Measurements from ENCODE around the gene QPCTL.
A peak's percentile ranks its signal among the peaks of the same experiment; 100 is the strongest.
"Not testable (repeated sequence)": the region's sequence is repeated elsewhere in the genome, so short reads cannot be mapped to it uniquely, and the experiment has no call there.

QPCTL gene

DNA sequence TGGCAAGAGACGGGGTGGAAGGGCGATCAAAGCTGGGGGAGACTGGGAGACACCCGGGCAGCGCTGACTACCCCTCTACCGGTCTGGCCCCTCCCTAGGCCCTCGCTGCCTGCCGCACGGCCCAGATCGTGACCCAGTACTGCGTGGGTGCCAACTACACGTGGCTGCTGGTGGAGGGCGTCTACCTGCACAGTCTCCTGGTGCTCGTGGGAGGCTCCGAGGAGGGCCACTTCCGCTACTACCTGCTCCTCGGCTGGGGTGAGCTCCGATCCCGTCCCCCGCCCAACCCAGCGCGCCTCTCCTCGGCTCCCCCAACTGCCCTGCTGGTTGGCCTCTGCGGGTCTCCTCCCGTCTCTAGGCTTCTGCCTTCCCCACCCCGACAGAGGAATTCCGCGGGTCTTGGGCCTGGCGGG is 15.6 kb upstream of the QPCTL start:
- peak; percentile 48 to 68 for DNase-seq (ENCODE audit: low read depth in 2 of 2)

DNA sequence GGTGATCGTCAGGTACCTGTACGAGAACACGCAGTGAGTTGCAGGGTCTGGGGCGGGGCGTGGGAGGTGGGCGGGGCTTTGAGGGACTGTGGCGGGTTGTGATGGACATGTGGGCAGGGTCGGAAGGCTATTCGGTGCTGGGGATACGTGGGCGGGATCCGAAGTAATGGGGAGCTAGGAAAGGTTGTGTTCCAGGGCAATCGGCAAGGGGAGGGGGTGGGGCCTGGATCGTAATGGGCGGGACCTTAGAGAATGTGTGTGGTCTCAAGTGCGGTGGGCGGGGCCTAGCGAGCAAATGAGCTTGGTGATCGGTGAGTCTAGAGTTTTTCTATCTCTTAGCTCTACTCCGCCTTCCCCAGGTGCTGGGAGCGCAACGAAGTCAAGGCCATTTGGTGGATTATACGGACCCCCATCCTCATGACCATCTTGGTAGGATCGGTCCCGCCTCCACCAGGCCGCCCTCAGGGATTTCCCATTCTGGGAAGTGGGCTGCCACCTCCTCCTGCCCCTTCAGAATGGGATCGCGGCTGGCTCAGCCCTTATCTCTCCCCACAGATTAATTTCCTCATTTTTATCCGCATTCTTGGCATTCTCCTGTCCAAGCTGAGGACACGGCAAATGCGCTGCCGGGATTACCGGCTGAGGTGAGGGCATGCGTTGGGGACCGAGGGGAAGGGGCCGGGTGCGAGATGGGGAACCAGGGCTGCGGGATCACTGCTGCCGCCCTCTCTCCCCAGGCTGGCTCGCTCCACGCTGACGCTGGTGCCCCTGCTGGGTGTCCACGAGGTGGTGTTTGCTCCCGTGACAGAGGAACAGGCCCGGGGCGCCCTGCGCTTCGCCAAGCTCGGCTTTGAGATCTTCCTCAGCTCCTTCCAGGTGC is 14.9 kb upstream of the QPCTL start:
- peak; percentile 76 to 82 for DNase-seq (ENCODE audit: low read depth in 2 of 2)

DNA sequence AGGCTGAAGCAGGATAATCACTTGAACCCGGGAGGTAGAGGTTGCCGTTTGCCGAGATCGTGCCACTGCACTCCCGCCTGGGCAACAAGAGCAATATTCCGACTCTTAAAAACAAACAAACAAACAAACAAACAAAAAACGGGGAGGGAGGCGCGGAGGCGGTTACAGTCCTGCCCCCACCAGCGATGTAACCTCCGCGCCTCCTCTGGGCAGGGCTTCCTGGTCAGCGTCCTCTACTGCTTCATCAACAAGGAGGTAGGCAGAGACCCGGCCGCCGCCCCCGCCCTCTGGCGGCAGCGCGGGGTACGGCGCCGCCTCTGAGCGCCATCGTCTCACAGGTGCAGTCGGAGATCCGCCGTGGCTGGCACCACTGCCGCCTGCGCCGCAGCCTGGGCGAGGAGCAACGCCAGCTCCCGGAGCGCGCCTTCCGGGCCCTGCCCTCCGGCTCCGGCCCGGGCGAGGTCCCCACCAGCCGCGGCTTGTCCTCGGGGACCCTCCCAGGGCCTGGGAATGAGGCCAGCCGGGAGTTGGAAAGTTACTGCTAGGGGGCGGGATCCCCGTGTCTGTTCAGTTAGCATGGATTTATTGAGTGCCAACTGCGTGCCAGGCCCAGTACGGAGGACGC is 11.0 kb upstream of the QPCTL start:
- peak; percentile 77 to 81 for DNase-seq (ENCODE audit: low read depth in 2 of 2)

DNA sequence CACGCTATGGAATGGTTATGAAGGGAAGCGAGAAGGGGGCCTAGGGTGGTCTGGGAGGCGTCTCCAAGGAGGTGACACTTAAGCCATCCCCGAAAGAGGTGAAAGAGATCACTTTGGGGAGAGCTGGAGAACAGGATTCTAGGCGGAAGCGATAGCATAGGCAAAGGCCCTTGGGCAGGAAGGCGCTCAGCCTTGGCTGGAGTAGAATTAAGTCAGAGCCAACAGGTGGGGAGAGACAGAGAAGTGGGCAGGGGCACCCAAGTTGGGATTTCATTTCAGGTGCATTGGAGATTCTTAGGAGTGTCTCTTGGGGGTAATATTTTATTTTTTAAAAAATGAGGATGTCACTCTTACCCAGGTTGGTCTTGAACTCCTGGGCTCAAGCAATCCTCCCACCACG is 10.3 kb upstream of the QPCTL start:
- no peak for DNase-seq (ENCODE audit: low read depth in 2 of 2)

DNA sequence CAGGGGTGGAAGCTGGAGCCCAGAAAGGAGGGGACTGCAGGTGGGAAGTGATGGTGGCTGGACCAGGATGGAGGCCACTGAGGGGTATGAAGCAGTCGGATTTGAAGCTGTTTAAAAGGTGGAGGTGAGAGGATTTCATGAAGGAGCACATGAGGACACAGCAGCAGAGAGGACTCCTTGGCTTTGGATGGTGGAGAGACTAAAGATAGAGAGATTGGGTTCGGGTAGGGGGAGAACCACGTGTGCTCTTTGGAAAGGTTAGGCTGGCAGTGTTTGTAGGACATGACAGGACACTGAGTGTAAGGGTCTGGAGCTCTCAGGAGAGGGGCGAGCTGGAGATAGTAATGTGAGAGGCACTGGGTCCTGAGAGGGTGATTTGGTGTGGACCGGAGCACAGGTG is 9.6 kb upstream of the QPCTL start:
- no peak for DNase-seq (ENCODE audit: low read depth in 2 of 2)

DNA sequence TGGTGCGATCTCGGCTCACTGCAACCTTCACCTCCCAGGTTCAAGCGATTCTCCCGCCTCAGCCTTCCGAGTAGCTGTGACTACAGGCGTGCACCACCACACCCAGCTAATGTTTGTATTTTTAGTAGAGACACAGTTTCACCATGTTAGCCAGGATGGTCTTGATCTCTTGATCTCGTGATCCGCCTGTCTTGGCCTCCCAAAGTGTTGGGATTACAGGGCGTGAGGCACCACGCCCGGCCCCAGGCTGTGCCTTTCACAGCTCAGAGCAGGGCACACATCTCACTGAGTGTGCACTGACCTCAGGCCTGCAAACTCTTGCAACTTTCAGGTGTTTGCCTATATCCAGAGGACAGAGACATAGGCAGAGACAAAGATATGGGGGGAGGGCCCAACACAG is 7.4 kb upstream of the QPCTL start:
- not testable (repeated sequence) for DNase-seq (ENCODE audit: low read depth in 2 of 2)

DNA sequence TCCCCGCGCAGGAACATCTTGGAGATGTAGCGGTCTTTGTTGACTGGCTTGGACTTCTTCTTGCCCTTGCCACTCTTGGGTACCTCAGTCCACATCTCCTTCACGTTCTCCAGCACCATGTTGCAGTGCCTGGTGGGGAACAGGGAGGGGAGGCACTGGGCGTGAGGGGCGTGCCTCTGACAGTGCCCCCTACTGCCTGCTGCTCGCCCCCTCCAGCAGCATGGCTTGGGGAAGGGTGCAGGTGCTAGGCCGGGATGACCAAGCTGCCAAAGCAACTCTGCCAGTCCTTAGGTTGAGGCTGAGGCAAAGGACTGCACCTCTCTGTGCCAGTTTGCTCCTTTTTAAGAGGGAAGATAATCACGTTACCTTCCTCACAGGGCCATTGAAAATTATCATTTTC is 4.9 kb upstream of the QPCTL start:
- no peak for DNase-seq (ENCODE audit: low read depth in 2 of 2)

DNA sequence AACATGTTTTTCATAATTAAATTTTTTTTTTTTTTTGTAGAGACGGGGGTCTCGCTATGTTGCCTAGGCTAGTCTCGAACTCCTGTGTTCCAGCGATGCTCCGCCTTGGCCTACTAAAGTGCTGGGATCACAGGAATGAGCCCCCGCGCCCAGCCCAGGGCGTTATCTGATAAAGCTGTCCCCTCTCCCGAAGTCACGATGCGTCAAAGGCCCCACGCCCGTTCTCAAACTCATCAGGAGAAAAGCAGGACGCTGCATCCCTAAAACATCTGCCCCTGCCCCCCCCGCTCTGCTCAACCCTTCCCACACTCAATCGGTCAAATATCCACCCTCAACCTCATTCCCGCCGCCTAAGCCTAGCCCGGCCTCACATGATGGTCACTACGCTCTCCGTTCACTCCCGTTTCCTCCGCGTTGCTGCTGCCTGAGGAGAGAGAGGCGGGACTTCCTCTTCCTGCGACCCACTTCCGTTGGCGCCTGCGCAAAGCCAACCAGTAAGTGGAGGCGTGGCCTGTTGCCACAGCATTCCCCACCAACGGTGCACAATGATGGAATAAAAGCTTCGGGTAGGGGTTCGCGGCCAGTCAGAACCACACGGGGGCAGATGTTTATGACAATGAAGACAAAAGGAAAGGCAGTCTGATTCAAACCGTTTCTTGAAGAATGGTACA is 815 bp upstream of the QPCTL start, which contains the start of gene SNRPD2:
Gene SNRPD2, minus strand, starts transcription at position 438 of the 671 bp plus-strand sequence. Its CDS starts 65 bp downstream, at position 373.
- peak; percentile 87 for DNase-seq (ENCODE audit: low read depth in 2 of 2)

DNA sequence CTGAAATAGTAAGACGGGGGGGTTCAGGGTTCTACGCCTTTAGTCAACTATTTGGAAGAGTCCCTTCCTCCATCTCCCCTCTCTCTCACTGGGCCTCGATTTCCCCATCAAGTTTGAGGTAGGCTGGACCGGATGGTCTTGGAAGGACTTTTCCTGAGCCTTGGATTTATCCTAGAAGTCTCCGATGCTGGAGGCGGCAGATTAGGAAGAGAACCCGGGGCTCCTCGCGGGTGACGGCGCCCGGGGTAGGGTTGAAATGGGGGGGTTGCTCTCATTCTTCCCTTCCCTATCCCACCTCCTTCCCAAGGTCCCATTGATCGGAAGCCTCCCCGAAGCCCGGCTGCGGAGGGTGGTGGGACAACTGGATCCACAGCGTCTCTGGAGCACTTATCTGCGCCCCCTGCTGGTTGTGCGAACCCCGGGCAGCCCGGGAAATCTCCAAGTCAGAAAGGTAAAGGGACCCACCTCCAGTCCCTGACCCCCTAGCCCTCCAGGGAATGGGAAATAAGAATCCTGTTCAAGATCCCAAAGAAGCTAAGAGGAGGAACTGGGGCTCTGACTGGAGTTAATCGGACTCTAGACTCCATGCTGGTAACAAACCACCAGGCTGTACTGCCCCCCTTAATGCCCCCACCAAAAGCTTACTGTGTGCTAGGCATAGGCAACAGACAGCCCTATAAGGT is 781 bp downstream of the QPCTL start:
- DNase-seq (ENCODE audit: low read depth in 2 of 2) = peak; percentile 71 to 76

DNA sequence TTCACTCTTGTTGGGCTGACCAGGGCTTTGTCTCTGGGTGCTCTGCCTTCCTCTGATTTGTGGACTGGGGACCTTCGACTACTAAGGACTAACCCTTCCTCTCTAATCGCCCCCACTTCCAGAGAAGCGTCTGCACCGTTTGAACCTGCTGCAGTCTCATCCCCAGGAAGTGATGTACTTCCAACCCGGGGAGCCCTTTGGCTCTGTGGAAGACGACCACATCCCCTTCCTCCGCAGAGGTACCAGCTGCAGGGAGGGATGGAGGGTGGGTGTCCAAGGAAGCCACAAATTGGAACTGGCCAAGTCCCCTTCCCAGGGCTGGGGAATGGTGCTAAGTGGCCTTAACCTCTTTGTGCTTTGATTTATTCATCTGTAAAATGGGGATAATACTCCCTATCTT is 9.2 kb downstream of the QPCTL start:
- no peak for DNase-seq (ENCODE audit: low read depth in 2 of 2)

DNA sequence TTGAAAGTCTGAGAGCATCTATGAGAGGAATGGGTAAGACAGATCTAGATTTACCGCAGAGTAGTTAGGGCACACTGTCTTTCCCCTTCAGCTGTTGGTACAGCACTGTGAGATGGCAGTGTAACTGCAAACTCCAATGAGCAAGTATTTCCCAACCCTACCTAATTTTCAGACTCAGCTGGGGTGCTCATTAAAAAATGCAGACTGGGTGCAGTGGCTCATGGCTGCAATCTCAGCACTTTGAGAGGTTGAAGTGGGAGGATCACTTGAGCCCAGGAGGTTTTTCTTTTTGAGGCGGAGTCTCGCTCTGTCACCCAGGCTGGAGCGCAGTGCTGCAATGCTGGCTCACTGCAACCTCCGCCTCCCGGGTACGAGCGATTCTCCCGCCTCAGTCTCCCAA is 12.6 kb downstream of the QPCTL start:
- no peak for DNase-seq (ENCODE audit: low read depth in 2 of 2)

DNA sequence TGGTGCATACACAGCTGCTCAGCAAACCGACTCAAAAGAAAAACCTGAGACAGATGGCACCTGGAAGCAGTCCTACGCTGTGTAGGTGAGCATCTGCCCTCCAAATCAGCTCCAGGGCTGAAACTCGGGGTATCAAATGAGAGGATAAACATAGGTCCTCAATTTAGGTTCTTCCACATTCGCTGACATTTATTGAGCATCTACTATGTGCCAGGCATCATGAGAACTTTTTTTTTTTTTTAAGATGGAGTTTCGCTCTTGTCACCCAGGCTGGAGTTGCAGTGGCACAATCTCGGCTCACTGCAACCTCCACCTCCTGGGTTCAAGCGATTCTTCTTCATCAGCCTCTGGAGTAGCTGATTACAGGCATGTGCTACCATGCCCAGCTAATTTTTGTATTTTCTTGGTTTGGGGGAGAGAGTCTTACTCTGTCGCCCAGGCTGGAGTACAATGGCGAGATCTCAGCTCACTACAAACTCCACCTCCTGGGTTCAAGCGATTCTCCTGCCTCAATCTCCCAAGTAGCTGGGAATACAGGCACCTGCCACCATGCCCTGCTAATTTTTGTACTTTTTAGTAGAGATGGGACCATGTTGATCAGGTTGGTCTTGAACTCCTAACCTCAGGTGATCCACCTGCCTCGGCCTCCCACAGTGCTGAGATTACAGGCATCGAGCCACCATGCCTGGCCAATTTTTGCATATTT is 13.4 kb downstream of the QPCTL start:
- no peak for DNase-seq (ENCODE audit: low read depth in 2 of 2)

DNA sequence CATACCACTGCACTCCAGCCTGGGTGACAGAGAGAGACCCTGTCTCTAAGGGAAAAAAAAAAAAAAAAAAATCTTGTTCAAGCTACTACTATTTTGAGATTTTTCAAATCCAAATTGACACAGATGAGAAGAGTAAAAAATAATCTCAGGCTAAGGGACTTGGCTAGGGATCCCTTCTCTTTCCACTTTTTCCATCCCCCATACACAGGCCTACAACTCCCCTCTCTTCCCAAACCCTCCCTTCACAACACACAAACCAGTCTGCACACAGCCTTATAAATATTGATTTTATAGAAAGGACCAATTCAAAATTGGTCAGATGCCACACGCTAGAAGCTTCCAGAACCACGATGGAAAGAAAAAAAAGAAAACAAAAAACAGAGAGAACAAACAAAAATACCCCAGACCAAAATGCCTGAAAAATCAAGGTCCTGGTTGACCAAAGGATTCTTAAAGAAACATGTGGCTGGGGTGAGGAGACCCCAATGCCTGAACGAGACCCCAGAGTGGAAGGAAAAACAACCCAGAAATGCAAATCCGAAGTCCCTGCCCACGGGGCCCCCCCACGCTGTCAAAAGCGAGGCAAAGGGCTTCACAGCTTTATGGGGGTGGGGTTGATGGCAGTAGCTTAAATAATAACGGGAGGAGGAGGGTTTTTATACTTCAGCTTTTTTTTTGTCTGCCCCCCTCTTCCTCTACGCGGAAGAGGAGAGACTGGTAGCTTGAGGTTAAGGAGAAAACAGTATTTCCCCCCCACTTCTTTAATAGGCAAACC is 18.1 kb downstream of the QPCTL start:
- DNase-seq (ENCODE audit: low read depth in 2 of 2) = no peak

DNA sequence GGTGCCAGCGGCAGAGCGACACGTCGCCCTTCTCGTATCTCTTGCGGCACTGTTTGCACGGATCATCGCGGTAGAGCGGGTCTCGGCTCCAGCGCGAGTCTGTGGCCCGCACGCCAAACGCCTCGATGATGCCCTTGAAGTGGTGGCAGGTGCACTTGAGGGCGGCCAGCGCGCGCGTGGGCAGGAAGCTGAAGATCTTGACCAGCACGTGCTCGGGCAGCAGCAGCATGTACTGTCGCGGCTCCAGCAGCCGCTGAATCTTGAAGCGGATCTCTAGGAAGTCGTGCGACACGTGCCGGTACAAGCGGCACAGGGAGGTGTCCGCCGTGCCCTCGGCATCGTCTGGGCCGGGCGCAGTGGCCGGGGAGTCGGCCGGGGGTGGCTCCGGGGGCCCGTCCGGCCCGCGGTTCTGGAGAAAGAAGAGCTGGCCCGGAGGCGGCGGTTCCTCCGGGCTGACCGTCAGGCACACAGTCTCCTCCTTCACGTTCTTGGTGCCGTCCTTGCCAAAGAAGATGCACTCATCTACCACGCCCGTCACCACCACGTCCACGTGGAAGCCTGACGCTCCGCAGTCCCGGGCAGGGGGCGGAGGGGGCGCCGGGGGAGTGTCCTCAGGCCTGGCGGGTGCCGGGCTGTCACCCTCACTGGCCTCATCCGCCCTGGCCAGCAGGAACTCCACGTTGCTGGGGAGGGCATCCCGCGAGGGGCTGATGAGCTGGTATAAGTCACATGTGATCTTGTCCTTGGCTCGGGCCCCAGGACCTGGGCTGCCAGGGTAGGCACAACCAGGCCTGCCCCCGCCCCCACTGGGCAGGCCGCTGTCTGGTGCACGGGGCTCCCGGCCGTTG is 19.6 kb downstream of the QPCTL start:
- DNase-seq (ENCODE audit: low read depth in 2 of 2) = no peak

DNA sequence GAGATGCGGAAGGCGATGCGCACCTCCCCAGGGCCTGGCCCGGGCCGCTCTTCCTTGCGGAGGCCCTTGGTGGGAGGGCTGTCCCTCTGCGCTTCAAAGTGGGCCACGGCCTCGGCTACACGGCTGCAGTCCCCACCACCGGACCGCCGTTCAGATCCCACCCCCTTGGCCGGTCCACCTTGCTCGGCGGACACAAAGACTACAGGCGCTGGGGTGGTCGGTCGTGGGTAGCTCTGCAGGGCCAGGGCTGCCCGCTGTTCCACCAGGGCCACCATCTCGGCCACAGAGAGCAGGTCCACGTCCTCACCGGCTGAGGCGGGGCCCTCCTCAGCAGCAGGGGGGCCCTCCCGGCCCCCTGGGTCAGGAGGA is 20.2 kb downstream of the QPCTL start:
- DNase-seq (ENCODE audit: low read depth in 2 of 2) = no peak

DNA sequence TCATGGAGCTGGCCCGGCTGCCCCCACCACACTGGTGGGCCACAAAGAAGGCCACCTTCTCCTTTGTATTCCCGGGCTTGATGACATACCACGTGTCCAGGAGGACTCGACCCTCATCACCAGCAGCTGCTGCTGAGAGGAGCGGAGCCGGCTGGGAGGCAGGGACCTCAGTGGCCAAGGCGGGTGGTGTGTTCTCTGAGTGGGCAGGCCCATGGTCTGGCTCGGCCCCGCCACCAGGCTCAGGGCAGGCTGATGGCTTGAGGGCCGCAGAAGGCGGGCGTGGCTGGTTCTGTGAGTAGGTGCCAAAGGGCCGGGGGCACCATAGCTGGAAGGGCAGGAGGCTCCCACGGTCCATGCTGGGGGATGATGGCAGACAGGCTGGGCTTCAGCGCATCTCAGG is 20.7 kb downstream of the QPCTL start:
- no peak for DNase-seq (ENCODE audit: low read depth in 2 of 2)

DNA sequence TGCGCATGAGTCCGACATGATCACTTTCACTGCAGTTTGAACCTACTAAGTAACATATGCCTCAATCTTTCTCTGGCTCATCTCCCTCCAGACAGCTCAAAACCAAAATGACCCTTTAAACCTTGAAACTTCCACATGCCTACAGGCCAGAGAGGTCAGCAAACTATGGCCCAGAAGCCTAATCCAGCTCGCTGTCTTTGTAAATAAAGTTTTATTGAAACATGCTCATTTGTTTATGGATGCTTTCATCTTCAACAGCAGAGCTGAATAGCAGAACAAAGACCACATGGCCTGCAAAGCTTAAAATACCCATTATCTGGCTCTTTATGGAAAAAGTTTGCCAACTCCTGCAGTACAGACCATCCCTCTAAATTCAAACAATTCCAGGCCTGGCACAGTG is 22.7 kb downstream of the QPCTL start:
- DNase-seq (ENCODE audit: low read depth in 2 of 2) = no peak

DNA sequence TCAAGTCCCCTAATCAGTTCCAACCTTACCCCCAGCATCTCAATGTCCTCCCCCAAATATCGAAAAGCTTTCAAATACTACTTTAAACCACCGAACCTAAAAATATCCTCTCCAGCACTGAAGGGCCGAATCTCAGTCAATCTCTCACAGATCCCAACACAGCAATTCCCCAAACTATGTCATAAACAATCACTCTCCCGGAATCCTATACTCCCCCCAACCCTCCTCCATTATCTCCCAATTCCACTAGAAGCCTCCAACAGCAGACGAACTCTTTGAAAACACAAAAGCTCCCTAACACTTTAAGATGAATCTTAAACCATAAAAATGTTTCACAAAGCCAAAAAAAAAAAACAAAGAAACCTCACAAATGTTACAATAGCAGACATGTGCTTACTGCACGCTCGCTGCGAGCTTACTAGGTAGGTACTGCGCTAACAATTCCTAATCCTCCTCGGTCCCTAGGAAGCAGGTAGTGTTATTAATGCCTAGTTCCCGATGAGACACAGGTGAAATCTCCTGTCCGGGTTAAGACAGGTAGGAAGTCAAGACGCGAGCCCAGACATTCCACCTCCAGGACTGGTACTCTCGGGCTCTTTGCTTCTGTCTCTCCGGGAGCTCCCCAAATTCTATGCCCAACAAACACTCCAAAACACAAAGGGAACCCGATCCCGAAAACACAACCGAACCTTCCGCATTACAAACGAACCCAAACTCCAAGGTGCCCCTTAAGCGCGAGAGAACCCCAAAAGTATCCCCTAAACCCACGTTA is 24.1 kb downstream of the QPCTL start:
- no peak for DNase-seq (ENCODE audit: low read depth in 2 of 2)
